ENCODE measurements around the gene NDUFS4.

- no peak for TF ChIP-seq CTCF (conservative IDR thresholded peaks at IDR 0.05 in 1 of 2, IDR thresholded peaks at IDR 0.05 in 1 of 2; ENCODE audit: low read depth in 1 of 2, low read length in 2 of 2)
- TF ChIP-seq EZH2 (IDR thresholded peaks at IDR 0.05; ENCODE audit: low read length, missing control alignments) = no peak
Measured at GRCh38 chr5:53578854-53579253, 18.4 kb downstream of the NDUFS4 start.

Data from fibroblast of lung (primary cell).